Stomach (tissue), 9 donors: ENCODE results near the gene KIF20B. TPM values are rescaled to one million over a fixed set of nuclear protein-coding genes. Genes with fewer than 3 reads are reported as not detected.

Source experiments
- DNase-seq, 2 donors: peaks; one replicate each; pipeline versions ENCODE4 v3.0.0 to v3.0.0-alpha.2; 2013 to 2019
- H3K27ac ChIP-seq, 5 donors: fragments of 200-600 bp in 4 of 5; sonication (generic) in 4 of 5; one replicate each; pipeline ENCODE4 v1.5.1; 2013 to 2019; ENCODE audit warnings: mild to moderate bottlenecking in 1 of 5, moderate library complexity in 1 of 5
- H3K27me3 ChIP-seq, 3 donors: fragments of 200-600 bp; sonication (generic); one replicate each; pipeline ENCODE4 v1.5.1; 2017 to 2019; ENCODE audit warnings: mixed run types in 1 of 3
- H3K36me3 ChIP-seq, 4 donors: fragments of 200-600 bp; sonication (generic); 1 replicate in 3 of 4; 2 replicates in 1 of 4; pipeline ENCODE4 v1.5.1; 2016 to 2019
- H3K4me1 ChIP-seq, 4 donors: fragments of 200-600 bp; sonication (generic); one replicate each; pipeline ENCODE4 v1.5.1; 2016 to 2019
- H3K4me3 ChIP-seq, 4 donors: fragments of 200-600 bp; sonication (generic) in 3 of 4; one replicate each; pipeline ENCODE4 v1.5.1; 2016 to 2019; ENCODE audit warnings: mild to moderate bottlenecking in 1 of 4
- H3K9me3 ChIP-seq, 4 donors: fragments of 200-600 bp; sonication (generic); one replicate each; pipeline ENCODE4 v1.5.1; 2016 to 2019
- EP300 ChIP-seq: sonication (generic); formaldehyde crosslinking; IDR thresholded peaks from one replicate; pipeline ENCODE4 v1.6.1; 2017; ENCODE audit warnings: antibody characterized with exemption
- POLR2A ChIP-seq, 4 donors: fragments of 450-650 bp; IDR thresholded peaks; one replicate each; pipeline ENCODE4 v1.6.1; 2016; ENCODE audit warnings: antibody characterized with exemption in 4 of 4, control low read depth in 2 of 4, mild to moderate bottlenecking in 1 of 4, moderate library complexity in 1 of 4
- POLR2AphosphoS5 ChIP-seq, 3 donors: sonication (generic); formaldehyde crosslinking; IDR thresholded peaks; one replicate each; pipeline ENCODE4 v1.6.1; 2016; ENCODE audit warnings: antibody characterized with exemption in 3 of 3
- WGBS, 5 donors: extraction: QIAGEN DNeasy Blood & Tissue Kit in 3 of 5; methylation state at CpG; one replicate each; pipeline versions ENCODE4 v1.1.5 to v1.1.7; 2013 to 2018; 5-methylcytosine and 5-hydroxymethylcytosine counted together
- intact Hi-C: fragments of 100-400 bp; cut with DNase I; formaldehyde crosslinking; loops from one replicate; pipeline ENCODE4 v1.15.1; 2023; ENCODE audit warnings: low total_unique reads
- polyA plus RNA-seq, 3 donors: library from polyadenylated mRNA; stranded (reverse); fragments of 200-250 nt; gene quantifications; one replicate each; pipeline ENCODE4 v1.2.3, GENCODE V29; 2013
- total RNA-seq, 5 donors: library from RNA; depleted of rRNA; stranded (reverse); fragments of >200 nt; gene quantifications; one replicate each; pipeline versions ENCODE4 v1.1.0 to v1.2.3, GENCODE V29; 2014 to 2016
- TF ChIP-seq, protein P1 (sequence below), 7 experiments: fragments of 450-650 bp in 4 of 7; fragments of 200-600 bp in 3 of 7; sonication (generic) in 3 of 7; IDR thresholded peaks; one replicate each; pipeline ENCODE4 v1.5.1; 2016 to 2019; ENCODE audit warnings: antibody characterized with exemption in 7 of 7, control low read depth in 2 of 7, mild to moderate bottlenecking in 1 of 7
- donor health status: healthy with polysubstance abuse.
- donor health status: Bipolar disorder and iron deficiency.
- donor health status: healthy.

The KIF20B gene
- total and polyA plus RNA-seq, 8 donors: 1.5 to 10.6 (median 2.3) TPM

DNA sequence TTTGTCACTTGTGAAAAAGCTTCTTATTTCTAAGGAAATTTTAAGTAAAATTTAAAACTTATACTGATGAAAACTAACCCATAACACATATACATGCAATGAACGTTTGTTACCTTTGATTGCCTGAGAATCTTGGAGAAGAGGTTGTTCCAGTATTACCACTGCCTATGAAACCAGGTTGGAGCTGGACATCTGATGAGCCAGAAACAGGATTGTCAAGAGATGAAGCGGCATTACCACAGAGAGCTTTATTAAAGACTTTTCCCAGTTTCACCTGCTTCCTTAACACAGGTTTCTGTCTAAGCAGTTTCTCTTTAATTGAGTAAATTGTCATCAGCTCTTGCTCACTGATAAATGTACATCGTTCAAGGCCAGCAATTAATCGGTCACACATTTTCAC lies 9.0 kb upstream of the KIF20B start:
- no peaks in the 10 kb centered on the region for H3K4me1 ChIP-seq
- TF ChIP-seq POLR2AphosphoS5 (IDR thresholded peaks at IDR 0.05): no peak
- TF ChIP-seq, protein P1, sequence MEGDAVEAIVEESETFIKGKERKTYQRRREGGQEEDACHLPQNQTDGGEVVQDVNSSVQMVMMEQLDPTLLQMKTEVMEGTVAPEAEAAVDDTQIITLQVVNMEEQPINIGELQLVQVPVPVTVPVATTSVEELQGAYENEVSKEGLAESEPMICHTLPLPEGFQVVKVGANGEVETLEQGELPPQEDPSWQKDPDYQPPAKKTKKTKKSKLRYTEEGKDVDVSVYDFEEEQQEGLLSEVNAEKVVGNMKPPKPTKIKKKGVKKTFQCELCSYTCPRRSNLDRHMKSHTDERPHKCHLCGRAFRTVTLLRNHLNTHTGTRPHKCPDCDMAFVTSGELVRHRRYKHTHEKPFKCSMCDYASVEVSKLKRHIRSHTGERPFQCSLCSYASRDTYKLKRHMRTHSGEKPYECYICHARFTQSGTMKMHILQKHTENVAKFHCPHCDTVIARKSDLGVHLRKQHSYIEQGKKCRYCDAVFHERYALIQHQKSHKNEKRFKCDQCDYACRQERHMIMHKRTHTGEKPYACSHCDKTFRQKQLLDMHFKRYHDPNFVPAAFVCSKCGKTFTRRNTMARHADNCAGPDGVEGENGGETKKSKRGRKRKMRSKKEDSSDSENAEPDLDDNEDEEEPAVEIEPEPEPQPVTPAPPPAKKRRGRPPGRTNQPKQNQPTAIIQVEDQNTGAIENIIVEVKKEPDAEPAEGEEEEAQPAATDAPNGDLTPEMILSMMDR (IDR thresholded peaks at IDR 0.05): no peak
- no peak for TF ChIP-seq EP300
- no peak for TF ChIP-seq POLR2A (IDR thresholded peaks at IDR 0.05)
- no peak overlapping the region for H3K4me3 ChIP-seq
- no peaks in the 10 kb centered on the region for H3K27me3 ChIP-seq
- no peak overlapping the region for H3K27ac ChIP-seq
- no peaks in the 10 kb centered on the region for H3K9me3 ChIP-seq
- intact Hi-C loops: no loop called here
- DNase-seq: no peak
- H3K36me3 ChIP-seq: no peaks in the 10 kb centered on the region
- 74 to 91% (median 83%) methylated on average over 4 of the region's 4 CpGs for WGBS, 5 donors

DNA sequence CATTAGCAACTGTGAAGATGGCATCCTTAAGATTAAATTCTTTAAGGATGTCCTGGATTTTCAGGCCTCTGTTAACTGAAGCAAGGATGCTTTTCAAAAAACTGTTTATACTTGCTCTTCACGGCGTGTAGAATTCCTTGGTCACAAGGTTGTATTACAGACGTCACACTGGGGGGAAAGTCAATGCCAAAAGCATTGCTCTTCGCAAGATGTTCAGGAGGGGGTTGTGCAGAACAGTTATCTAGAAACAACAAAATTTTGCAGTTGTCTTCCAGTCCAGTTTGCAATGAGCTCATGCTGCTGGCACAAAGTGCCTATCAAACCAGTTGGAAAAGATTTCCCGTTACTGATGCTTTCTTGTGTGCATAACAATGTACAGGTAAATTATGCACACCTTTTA lies 8.2 kb upstream of the KIF20B start:
- Histone ChIP-seq H3K36me3 (no peaks in the 10 kb centered on the region), H3K4me3 (no peak overlapping the region), H3K27ac (no peak overlapping the region), H3K4me1 (no peaks in the 10 kb centered on the region), H3K27me3 (no peaks in the 10 kb centered on the region), H3K9me3 (no peaks in the 10 kb centered on the region)
- intact Hi-C loops: no loop called here
- TF ChIP-seq POLR2AphosphoS5 (IDR thresholded peaks at IDR 0.05) (no peak), POLR2A (IDR thresholded peaks at IDR 0.05) (no peak), EP300 (no peak)
- TF ChIP-seq, protein P1 (IDR thresholded peaks at IDR 0.05): no peak
- 85 to 98% (median 95%) methylated on average over 5 of the region's 5 CpGs for WGBS, 5 donors
- no peak for DNase-seq

- intact Hi-C loops: no loop called here
- H3K36me3 ChIP-seq: no peaks in the 10 kb centered on the region
- no peak overlapping the region for H3K27ac ChIP-seq
- no peaks in the 10 kb centered on the region for H3K27me3 ChIP-seq
- no peak overlapping the region for H3K4me3 ChIP-seq
- 71 to 86% (median 75%) methylated on average over 3 of the region's 3 CpGs for WGBS, 5 donors
- peak in 1 of 2 donors; percentile 4 for DNase-seq
- H3K9me3 ChIP-seq: no peaks in the 10 kb centered on the region
- TF ChIP-seq, protein P1 (IDR thresholded peaks at IDR 0.05): no peak
- TF ChIP-seq POLR2AphosphoS5 (IDR thresholded peaks at IDR 0.05) (no peak), EP300 (no peak)
- peaks cover 0 to 2% (median under 1%) of the 10 kb centered on the region in 4 donors for H3K4me1 ChIP-seq
These were observed 6.1 kb upstream of the KIF20B start for GRCh38 chr10:89695307-89695706.

GRCh38 chr10:89697946-89698345 lies 3.4 kb upstream of the KIF20B start:
- Histone ChIP-seq H3K36me3 (no peaks in the 10 kb centered on the region), H3K4me3 (no peak overlapping the region), H3K27me3 (no peaks in the 10 kb centered on the region), H3K4me1 (peaks cover 5 to 20% (median 12%) of the 10 kb centered on the region in 4 donors), H3K27ac (no peak overlapping the region), H3K9me3 (no peaks in the 10 kb centered on the region)
- DNase-seq: no peak
- intact Hi-C loops: no loop called here
- 81 to 94% (median 93%) methylated on average over 3 of the region's 3 CpGs for WGBS, 5 donors
- TF ChIP-seq POLR2A (IDR thresholded peaks at IDR 0.05): no peak
- no peak for TF ChIP-seq POLR2AphosphoS5 (IDR thresholded peaks at IDR 0.05)
- TF ChIP-seq, protein P1 (IDR thresholded peaks at IDR 0.05): no peak
- TF ChIP-seq EP300: no peak
